Measurements from ENCODE around the gene HCAR1.
"Not testable (repeated sequence)": the region's sequence is repeated elsewhere in the genome, so short reads cannot be mapped to it uniquely, and the experiment has no call there.

HCAR1 gene

GRCh38 chr12:122691566-122691965 lies 39.1 kb downstream of the HCAR1 start:
- no peak for DNase-seq (ENCODE audit: low spot score)
- in situ Hi-C loops (cut with MboI; ENCODE audit: low pct_unique_long_range_greater_than_20kb, low sequenced_read_pairs, unreplicated experiment), result no loop called here
- no peak for TF ChIP-seq CTCF (IDR thresholded peaks at IDR 0.05; ENCODE audit: extremely low read depth, insufficient read depth, missing control alignments)

GRCh38 chr12:122688291-122688690 lies 42.4 kb downstream of the HCAR1 start:
- in situ Hi-C loops (cut with MboI; ENCODE audit: low pct_unique_long_range_greater_than_20kb, low sequenced_read_pairs, unreplicated experiment), result no loop called here
- DNase-seq (ENCODE audit: low spot score), result no peak
- no peak for TF ChIP-seq CTCF (IDR thresholded peaks at IDR 0.05; ENCODE audit: extremely low read depth, insufficient read depth, missing control alignments)

DNA sequence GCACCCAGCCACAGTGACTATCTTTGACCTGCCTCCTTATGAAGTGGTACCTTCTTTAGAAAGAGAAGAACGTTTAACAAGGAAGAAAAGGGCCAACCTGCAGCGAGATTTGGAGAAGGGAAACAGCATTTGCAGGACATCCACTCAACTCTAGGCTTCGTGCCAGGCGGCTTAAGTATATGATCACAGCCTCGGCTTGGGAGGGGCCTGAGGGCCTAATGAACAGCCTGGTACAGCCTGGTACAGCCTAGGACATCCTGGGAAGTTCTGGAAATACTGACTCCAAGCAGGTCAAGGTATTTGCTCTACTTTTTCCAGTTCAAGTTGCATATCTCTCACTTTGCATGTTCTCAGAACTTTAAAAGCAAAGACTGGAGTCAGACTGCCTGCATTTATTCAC lies 43.6 kb downstream of the HCAR1 start:
- no peak for TF ChIP-seq CTCF (IDR thresholded peaks at IDR 0.05; ENCODE audit: extremely low read depth, insufficient read depth, missing control alignments)
- in situ Hi-C loops (cut with MboI; ENCODE audit: low pct_unique_long_range_greater_than_20kb, low sequenced_read_pairs, unreplicated experiment), result no loop called here
- DNase-seq (ENCODE audit: low spot score), result no peak

GRCh38 chr12:122686538-122686937 lies 44.1 kb downstream of the HCAR1 start:
- in situ Hi-C loops (cut with MboI; ENCODE audit: low pct_unique_long_range_greater_than_20kb, low sequenced_read_pairs, unreplicated experiment), result no loop called here
- DNase-seq (ENCODE audit: low spot score), result no peak

GRCh38 chr12:122684297-122684813 lies 46.3 kb downstream of the HCAR1 start:
- TF ChIP-seq CTCF (IDR thresholded peaks at IDR 0.05; ENCODE audit: extremely low read depth, insufficient read depth, missing control alignments), result no peak
- no peak for DNase-seq (ENCODE audit: low spot score)
- in situ Hi-C loops (cut with MboI; ENCODE audit: low pct_unique_long_range_greater_than_20kb, low sequenced_read_pairs, unreplicated experiment), result no loop called here

More at GRCh38 chr12:122686538-122686937, 44.1 kb downstream of the HCAR1 start:
- no peak for TF ChIP-seq CTCF (IDR thresholded peaks at IDR 0.05; ENCODE audit: extremely low read depth, insufficient read depth, missing control alignments)

GRCh38 chr12:122681814-122682213 lies 48.8 kb downstream of the HCAR1 start:
- no peak for DNase-seq (ENCODE audit: low spot score)
- in situ Hi-C loops (cut with MboI; ENCODE audit: low pct_unique_long_range_greater_than_20kb, low sequenced_read_pairs, unreplicated experiment), result no loop called here

GRCh38 chr12:122680989-122681388 lies 49.7 kb downstream of the HCAR1 start:
- DNase-seq (ENCODE audit: low spot score); in situ Hi-C loops (cut with MboI; ENCODE audit: low pct_unique_long_range_greater_than_20kb, low sequenced_read_pairs, unreplicated experiment): not testable (repeated sequence)

More at GRCh38 chr12:122681814-122682213, 48.8 kb downstream of the HCAR1 start:
- no peak for TF ChIP-seq CTCF (IDR thresholded peaks at IDR 0.05; ENCODE audit: extremely low read depth, insufficient read depth, missing control alignments)

DNA sequence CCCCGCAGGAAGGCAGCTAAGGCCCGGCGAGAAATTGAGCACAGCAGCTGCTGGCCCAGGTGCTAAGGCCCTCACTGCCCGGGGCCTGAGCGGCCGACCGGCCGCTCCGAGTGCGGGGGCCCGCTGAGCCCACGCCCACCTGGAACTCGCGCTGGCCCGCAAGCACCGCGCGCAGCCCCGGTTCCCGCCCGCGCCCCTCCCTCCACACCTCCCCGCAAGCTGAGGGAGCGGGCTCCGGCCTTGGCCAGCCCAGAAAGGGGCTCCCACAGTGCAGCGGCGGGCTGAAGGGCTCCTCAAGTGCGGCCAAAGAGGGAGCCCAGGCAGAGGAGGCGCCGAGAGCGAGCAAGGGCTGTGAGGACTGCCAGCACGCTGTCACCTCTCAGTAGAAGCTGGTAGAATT lies 53.9 kb downstream of the HCAR1 start:
- in situ Hi-C loops (cut with MboI; ENCODE audit: low pct_unique_long_range_greater_than_20kb, low sequenced_read_pairs, unreplicated experiment); DNase-seq (ENCODE audit: low spot score): not testable (repeated sequence)
